ENCODE results near the gene PPP1R3E.

Gene PPP1R3E

GRCh38 chr14:23322568-23323517, 20.2 kb upstream of the PPP1R3E start:
- DNase-seq (ENCODE audit: low read depth in 2 of 2, low spot score in 1 of 2) = no peak

GRCh38 chr14:23321572-23322547, 19.2 kb upstream of the PPP1R3E start:
- DNase-seq (ENCODE audit: low read depth in 2 of 2, low spot score in 1 of 2) = no peak

GRCh38 chr14:23320584-23321571, 18.2 kb upstream of the PPP1R3E start, which contains the start of gene PABPN1:
TSS of gene PABPN1 (plus strand) at chr14:23321457. CDS start at chr14:23321470, 13 bp downstream.
- DNase-seq (ENCODE audit: low read depth in 2 of 2, low spot score in 1 of 2) = peak; percentile 90 to 95

- no peak for DNase-seq (ENCODE audit: low read depth in 2 of 2, low spot score in 1 of 2)
These were observed 17.3 kb upstream of the PPP1R3E start for GRCh38 chr14:23319746-23320583.

GRCh38 chr14:23316300-23316699, 13.6 kb upstream of the PPP1R3E start:
- DNase-seq (ENCODE audit: low read depth in 2 of 2, low spot score in 1 of 2) = no peak

GRCh38 chr14:23310546-23310945, 7.9 kb upstream of the PPP1R3E start:
- DNase-seq (ENCODE audit: low read depth in 2 of 2, low spot score in 1 of 2) = no peak

GRCh38 chr14:23308721-23309445, 6.2 kb upstream of the PPP1R3E start:
- no peak for DNase-seq (ENCODE audit: low read depth in 2 of 2, low spot score in 1 of 2)

GRCh38 chr14:23307687-23308644, 5.3 kb upstream of the PPP1R3E start:
- DNase-seq (ENCODE audit: low read depth in 2 of 2, low spot score in 1 of 2) = no peak

GRCh38 chr14:23307146-23307530, 4.5 kb upstream of the PPP1R3E start:
- DNase-seq (ENCODE audit: low read depth in 2 of 2, low spot score in 1 of 2) = no peak

GRCh38 chr14:23306412-23307145, 3.9 kb upstream of the PPP1R3E start, which contains the start of gene BCL2L2:
TSS of gene BCL2L2 (plus strand) at chr14:23306833. CDS start at chr14:23307768, 935 bp downstream.
- DNase-seq (ENCODE audit: low read depth in 2 of 2, low spot score in 1 of 2) = no peak

GRCh38 chr14:23301969-23302289, 730 bp downstream of the PPP1R3E start:
- peak in 1 of 2 donors; percentile 43 for DNase-seq (ENCODE audit: low read depth in 2 of 2, low spot score in 1 of 2)

GRCh38 chr14:23301288-23301968, 1.2 kb downstream of the PPP1R3E start:
- peak; percentile 79 to 89 for DNase-seq (ENCODE audit: low read depth in 2 of 2, low spot score in 1 of 2)

- no peak for DNase-seq (ENCODE audit: low read depth in 2 of 2, low spot score in 1 of 2)
These were observed 1.9 kb downstream of the PPP1R3E start for GRCh38 chr14:23300687-23301223.

GRCh38 chr14:23299986-23300686, 2.5 kb downstream of the PPP1R3E start:
- no peak for DNase-seq (ENCODE audit: low read depth in 2 of 2, low spot score in 1 of 2)

GRCh38 chr14:23299211-23299957, 3.3 kb downstream of the PPP1R3E start:
- DNase-seq (ENCODE audit: low read depth in 2 of 2, low spot score in 1 of 2) = no peak
